Measurements from ENCODE around the gene IL21R.
"Not testable (repeated sequence)": the region's sequence is repeated elsewhere in the genome, so short reads cannot be mapped to it uniquely, and the experiment has no call there.

Gene IL21R

DNA sequence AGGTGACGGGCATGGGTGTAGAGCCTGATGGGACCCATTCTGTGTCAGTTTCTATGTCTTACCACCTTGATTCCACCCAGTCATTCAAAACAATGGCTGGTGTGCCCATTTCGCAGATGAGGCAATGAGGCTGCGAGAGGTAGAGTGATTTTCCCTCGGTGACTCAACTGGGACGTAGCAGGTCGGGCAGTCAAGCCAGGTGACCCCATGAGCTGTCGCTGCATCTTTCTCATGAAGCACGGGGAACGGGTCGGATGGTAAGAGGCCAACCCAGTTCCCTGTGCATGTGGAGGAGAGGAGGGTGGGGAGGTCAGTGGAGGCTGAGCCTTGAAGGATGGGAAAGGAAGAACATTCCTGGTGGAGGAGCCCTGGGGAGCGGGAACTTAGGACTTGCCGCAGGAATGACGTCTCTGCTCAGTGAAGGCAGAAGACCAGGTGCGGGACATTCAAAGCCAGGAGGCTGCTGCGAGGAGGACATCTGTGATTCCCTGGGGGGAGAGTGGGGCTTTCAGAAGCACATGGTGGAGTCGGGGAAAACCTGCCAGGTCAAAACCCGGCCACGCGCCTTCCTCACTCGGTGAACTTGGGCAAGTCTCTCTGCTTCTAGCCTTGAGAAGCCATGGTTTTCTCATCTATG, 1.1 kb downstream of the IL21R start:
- DNase-seq: no peak

DNA sequence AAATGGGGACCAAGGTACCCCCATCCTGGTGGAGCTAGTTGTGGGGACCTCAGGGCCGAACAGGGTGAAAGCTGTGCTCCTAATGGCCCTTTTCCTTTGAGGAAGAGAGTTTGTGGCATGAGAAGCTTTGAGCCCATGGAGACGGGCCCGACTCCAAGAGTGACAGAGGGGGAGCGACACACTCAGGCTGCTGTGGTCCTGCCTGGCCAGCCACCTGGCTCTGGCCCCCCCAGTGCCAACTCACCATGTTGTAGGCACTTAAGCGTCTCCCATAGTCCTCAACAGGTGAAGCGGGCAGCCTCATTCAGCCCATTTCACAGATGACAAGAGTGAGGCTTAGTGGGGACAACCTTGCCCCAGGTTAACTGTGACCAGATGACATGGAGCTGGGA, 1.6 kb downstream of the IL21R start:
- no peak for DNase-seq

DNA sequence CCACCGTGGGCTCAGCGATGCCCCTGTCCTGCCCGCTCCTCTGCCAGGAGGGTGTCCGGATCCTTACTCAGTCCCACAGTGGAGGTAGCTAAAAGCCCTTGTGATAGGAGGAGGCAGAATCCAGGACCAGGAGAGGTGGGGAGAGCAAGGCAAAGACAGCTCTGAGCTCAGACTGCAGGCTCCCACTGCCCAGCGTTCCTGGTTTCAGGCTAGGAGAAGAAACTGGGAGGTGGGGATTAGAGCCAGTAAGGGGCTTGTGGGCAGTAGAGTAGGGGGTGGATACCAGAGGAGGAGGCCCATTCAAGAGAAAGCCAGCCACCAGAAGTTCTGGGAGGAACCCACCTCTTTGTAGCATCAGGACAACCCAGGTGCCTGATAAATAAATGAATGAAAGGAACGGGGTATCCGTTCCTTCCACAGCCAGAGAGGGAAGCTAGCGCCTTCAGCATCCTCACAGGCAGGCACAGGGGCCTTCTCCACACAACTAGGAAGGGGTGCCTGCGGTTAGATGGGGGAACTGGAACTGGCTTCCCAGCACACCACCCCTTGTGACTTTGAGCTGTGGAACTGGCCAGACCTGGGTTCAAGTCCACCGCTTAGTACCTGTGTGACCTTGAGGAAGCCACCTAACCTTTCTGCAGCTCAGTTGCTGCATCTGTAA, 2.3 kb downstream of the IL21R start:
- DNase-seq: no peak

DNA sequence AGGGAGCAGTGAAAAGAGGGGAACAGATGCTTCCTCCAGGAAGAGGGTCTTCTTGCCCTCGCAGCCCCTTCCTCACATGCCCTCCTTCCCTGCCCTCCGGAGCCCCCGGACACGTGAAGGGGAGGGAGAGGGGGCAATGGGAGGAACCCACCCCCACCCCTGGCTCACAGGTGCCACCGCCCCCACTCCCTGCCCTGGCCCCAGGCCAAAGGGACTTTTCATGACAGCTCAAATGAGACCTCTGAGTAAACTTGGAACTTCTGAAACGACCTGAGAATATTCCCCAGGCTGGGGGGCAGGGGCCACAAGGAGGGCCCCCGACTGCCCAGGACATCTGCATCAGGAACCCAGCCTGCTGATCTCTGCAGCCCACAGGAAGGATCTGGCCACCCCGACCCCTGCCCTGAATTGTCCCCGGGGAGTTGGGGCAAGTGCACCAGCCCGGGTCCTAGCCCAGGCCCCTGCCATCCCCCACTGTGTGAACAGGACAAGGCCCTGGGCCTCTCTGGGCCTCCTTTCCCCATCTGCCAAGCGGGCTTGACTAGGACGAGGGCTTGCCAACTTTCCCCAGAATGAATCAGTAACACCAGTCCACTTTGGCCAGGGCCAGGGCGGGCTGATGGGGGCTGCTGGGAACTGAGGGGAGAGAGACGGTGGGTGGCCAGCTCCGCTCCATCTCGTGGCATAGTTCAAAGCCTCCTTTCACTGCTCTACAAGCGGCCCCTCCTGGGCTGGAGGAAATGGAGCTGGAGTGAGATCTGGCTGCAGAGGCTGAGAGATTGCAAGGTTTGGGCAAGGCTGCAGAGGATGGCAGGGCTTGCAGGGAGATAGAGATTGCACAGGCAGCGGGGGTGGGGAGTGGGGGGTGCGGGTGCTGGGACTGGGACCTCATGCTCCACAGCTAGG, 3.8 kb downstream of the IL21R start:
- DNase-seq: no peak

DNA sequence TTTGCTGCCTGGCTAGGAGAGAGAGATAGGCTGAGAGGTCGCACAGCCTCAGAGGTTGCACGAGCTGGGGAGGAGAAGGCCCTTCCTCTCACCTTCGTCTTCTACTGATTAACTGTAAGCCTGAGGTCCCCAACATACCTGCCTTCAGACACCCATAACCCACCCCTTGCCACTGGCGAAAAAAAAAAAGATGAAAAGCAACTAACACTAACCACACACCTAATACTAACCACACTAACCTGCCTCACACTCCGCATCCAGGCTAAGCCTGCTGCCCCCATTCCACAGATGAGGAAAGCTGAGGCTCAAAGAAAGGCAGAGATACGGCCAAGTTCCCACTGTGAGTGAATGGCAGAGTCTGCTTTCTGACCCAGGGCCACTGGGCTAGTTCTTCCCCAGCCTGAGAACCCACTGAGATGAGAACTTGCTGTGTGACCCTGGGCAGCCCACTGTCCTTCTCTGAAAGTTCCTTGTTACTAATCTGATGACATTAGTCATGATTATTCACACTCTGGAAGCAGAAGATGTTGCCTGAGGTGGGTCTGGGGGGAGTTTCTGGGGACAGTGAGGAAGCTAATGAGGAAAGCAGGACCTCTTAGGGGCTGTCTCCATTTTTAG, 4.6 kb downstream of the IL21R start:
- no peak for DNase-seq

DNA sequence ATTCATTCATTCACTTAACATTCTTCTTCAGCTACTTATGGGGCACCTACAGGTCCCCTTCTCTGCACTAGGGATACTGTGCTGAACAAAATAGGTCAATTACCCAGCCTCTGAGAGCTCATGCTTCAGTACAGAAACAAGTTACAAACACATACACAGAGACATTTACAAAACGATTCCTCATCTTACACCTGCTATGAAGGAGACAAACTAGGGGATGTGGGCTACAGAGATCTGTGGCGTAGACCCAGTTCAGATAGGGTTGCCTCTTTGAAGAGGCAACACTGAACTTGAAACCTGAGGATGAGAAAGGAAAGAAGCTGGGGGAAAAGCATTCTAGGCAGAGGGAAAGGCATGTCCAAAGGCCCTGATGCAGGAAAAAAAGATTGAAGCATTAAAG, 5.2 kb downstream of the IL21R start:
- DNase-seq: no peak

DNA sequence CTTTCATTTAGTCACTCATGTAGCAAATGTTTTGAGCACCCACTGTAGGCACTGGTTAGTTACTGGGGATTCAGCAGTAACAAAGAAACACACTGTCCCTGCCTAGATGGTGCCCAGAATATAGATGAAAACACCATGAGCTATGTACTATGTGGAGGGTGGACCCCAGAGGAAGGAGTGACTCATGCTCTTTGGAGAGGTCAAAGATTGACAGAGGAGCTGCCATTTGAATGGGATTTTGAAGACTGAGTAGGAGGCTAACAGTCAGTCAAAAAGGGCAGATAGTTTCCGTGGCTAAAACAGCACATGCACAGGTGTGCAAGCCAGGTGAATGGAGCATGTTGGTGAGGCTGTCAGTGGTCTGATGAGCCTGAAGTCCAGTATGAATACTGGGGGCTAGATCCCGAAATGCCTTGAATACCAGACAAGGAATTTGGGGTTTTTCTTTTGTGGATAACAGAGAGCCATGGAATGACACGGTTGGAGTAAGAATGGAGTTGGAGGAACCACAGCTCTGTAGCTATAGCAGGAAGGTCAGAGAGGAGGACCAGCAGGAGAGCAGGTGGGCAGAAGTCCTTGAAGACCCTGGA, 6.1 kb downstream of the IL21R start:
- DNase-seq: no peak

DNA sequence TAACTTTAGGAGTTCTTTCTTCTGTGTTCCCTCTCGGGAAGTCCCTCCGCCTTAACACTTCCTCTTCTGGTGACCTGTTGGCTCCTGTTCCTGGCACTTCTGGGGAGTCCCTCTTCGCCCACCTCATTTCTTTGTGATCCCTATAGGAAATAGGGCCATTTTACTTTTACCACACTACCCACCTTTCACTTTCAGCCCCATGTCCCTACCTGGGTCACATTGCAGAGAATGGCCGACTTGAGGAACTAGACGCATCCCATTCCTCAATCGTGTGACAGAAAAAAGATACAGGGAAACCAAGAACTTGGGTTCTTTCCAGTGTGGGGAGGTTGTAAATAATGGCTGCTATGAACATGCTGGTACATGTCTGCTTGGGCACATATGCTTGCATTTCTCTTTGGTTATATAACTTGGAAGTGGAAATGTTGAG, 6.6 kb downstream of the IL21R start:
- no peak for DNase-seq

DNA sequence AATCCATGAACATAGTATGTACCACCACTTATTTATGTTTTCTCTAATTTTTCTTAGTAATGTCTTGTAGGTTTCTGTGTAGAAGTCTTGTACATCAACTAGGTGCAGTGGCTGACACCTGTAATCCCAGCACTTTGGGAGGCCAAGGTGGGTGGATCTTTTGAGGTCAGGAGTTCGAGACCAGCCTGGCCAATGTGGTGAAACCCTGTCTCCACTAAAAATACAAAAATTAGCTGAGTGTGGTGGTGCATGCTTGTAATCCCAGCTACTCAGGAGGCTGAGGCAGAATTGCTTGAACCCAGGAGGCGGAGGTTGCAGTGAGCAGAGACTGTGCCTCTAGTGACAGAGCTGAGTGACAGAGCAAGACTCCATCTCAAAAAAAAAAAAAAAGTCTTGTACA, 8.0 kb downstream of the IL21R start:
- DNase-seq: not testable (repeated sequence)

DNA sequence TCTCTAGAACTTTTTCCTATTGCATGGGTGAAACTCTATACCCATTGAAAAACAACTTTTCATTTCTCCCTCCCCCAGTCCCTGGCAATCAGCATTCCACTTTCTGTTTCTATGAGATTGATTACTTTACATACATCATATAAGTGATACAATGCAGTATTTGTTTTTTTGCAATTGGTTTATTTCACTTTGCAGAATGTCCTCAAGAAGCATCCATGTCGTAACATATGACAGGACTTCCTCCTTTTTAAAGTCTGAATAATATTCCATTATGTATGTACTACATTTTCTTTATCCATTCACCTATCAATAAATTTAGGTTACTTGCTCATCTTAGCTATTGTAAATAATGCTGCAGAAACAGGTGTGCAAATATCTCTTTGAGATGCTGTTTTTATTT, 8.8 kb downstream of the IL21R start:
- DNase-seq: no peak

DNA sequence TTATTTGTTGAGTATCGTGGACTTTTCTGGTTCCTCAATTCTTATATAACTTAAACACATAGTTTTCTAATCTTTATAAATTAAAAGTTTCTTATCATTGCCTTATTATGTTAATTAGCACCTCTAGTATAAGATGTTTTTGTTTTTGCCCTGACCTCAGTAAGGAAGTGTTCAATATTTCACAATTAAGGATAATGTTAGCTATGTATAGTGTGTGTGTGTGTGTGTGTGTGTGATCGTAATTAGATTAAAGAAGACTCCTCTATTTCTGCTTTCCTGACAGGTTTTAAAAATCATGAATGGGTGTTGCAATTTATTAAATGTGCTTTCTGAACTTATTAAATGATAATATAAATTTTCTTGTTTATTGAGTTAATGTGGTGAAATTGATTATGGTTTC, 12.0 kb downstream of the IL21R start:
- no peak for DNase-seq

DNA sequence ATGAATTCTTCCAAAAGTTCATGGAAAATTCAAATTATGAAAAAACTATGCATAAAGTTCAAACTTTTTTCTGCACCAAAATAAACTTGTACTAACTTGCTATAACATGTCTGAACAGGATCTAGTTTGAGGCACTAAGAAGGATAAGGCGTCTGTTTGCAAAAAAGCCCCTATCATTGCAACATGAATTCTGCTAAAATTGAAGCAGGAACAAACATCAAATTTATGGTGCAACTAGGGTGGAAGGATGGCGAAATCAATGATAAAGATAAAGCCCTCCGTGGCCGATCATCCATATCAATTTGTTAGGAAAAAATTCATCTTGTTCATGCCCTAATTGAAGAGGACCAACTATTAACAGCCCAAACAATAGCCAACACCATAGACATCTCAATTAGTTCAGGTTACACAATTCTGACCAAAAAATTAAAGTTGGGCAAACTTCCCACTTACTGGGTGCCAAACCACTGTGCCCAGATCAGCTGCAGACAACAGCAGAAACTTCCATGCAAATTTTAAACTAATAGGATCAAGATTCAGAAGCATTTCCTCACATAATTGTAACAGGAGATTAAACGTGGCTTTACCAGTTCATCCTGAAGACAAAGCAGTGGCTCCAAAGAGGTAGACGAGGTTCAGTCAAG, 12.9 kb downstream of the IL21R start:
- no peak for DNase-seq

DNA sequence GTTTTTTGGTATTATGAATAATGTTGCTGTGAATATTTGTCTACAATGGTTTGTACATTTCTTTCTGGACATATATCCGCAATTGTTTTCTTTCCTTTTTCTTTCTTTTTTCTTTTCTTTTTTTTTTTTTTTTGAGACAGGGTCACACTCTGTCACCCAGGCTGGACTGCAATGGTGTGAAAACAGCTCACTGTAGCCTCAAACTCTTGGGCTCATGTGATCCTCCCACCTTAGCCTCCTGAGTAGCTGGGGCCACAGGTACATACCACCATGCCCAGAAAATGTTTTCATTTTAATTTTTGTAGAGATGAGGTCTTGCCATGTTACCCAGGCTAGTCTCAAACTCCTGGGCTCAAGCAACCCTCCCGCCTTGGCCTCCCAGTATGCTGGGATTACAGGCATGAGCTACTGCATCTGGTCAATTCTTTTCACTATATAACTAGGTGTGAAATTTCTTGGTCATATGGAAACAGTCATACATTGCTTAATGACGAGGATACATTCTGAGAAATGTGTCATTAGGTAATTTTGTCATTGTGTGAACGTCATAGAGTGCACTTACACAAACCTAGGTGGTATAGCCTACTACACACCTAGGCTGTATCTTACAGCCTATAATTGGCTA, 15.2 kb downstream of the IL21R start:
- no peak for DNase-seq

DNA sequence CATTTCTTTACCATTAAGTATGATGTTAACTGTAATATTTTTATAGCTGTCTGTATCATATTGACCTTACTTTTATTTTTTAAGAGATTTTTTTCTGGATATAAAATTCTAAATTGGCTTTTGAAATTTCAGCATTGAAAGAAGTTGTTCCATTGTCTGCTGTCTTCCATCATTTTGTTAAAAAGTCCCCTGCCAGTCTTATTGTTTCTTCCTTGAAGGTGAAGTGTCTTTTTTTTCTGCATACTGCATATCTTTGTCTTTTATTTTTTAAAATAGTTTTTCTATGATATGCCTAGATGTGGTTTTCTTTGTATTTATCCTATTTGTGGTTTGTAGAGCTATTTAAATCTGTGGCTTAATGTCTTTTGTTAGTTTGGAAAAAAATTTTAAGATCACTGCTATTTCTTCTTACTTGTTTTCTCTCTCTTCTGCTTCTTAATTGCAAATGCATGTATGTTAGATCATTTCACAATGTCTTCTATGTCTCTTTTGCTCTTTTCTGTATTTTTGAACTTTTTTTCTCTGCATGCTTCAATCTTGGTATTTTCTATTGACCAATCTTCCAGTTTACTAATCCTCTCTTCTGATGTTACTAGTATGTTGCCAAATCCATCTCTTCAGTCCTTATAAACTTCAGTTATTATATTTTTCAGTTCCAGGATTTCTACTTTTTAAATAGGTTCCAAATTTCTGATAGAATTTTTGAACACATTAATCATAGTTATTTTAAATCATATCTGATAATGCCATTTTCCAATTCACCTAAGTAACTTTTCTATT, 20.2 kb downstream of the IL21R start:
- DNase-seq: no peak

DNA sequence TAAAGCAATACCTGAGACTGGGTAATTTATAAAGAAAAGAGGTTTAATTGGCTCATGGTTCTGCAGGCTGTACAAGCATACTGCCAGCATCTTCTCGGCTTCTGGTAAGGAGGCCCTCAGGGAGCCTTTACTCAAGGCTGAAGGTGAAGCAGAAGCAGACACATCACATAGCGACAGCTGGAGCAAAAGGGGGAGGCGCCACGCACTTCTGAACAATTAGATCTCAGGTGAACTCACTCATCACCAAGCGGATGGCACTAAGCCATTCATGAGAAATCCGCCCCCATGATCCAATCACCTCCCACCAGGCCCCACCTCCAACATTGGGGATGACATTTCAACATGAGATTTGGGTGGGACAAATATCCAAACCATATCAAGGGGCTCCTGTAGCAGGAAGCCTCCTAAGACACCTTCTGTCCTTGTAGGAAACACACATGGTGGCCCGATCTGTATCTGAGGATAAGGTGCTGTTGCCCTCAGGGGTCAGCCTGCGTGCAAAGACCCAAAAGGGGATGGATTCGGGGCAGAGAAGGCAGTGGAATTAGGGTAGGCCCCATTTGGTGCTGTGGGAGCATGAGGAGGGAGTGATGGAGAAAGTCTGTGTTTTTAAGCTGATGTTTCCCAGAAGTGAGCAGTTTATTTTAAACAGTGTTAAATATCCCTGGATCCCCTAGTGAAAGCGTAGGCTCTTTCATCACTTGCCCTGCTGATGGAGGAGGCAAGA, 23.0 kb downstream of the IL21R start:
- peak; percentile 2 for DNase-seq

DNA sequence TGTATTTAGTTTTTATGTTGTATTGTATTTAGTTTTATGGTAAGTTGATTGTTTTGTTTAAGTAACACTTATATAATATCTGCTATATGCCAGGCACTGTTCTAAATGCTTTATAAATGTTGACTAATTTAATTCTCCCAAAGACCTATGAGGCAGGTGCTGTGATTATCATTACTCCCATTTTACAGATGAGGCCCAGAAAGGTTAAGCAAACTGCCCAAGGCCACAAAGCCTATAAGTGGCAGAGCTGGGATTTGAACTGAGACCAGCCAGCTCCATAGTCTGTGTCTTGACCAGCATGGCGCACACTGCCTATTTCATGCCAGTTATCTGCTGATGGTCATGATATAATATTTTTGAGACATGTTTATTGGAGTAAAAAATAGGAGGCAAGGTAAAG, 24.0 kb downstream of the IL21R start:
- DNase-seq: peak; percentile 1

DNA sequence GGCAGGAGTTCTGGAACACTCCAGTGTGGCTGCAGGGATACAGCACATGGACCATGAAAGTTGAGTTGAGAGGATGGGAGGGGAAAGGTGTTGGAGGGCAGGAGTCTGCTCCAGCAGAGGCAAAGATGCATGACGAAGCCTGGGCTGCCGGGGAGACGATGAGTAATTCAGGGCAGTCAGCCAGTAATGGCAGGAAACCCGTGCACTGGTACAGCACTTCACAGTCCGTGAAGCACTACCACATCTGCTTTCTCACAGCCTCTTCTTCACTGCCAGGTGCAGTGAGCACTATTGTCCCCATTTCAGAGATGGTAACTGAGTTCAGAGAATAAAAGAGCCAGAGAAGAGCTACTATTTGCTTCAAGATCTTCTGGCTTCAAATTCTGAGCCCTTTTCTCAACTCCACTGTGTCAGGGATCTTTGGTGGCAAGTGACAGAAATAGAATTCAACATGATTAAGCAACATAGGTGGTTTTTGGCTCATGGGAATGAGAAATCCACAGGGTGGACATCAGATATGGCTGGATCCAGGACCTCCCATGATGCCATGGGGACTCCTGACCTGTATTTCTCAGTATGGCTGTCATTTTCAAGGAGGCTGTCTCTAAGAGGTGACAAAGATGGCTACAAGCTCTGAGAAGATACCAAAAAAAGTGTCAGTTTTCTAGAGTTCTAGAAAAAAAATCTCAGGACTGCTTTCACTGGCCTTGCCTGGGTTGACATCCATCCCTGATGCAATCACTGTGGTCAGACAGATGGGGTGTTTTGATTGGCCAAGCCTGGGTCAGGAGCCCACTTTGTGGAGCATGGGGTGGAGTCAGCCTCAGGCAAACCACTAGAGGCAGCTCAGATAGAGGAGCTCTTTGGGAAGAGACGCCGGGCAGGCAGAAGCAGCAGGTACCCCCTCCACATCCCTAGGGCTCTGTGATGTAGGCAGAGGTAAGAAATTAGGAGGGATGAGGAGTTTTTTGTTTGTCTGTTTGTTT, 24.7 kb downstream of the IL21R start:
- peak; percentile 52 for DNase-seq

DNA sequence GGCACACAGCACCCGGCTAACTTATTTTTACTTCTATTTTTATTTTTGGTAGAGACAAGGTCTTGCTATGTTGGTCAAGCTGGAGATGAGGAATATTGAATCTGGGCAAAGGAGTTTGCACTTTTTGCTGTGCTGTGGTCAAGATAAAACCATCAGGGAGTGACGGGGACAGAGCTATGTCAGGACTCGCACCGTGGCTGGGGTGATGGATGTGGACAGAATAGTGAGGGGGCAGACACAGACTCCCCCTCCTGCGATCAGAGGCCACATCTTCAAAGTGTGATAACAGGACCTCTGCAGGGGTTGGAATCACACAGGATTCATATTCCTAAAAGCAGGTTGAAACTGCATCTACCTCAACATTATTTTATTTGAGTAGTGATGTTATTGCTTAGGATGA, 25.6 kb downstream of the IL21R start:
- peak; percentile 8 for DNase-seq
